ENCODE results near the gene SLC27A4. TPM values are rescaled to one million over a fixed set of nuclear protein-coding genes. Genes with fewer than 3 reads are reported as not detected.
A peak's percentile ranks its signal among the peaks of the same experiment; 100 is the strongest.

SLC27A4 gene
- total and polyA plus RNA-seq, 2 donors from 2014 or later = 29.3 to 58.7 TPM

DNA sequence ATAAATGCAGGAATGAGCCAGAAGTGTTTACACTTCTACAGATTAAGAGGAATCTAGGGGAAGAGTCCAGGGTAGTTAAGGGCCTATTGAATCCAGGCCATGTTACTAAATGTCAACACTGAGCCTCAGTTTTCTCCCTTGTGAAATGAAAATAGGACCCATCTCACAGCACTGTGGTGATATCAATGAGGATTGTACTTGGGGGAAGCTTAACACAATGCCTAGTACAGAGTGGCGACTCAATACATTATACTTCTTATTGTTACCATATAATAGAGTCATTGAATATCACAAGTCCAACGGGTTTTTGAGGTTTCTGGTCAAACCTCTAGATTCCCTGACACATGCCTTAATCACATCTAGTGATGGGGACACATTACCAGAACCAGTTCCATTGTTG, 22.7 kb upstream of the SLC27A4 start:
- Histone ChIP-seq H3K4me1 (ENCODE audit: control insufficient read depth in 2 of 3, insufficient read depth in 2 of 3, low read depth in 1 of 3, low read length in 3 of 3) (peaks cover 0 to 9% (median 7%) of the 10 kb centered on the region in 3 donors), H3K36me3 (ENCODE audit: control insufficient read depth in 2 of 3, insufficient read depth in 3 of 3, low read length in 3 of 3) (peaks cover 8 to 22% (median 13%) of the 10 kb centered on the region in 3 donors), H3K9me3 (ENCODE audit: control insufficient read depth in 2 of 3, insufficient read depth in 1 of 3, low read length in 3 of 3) (no peaks in the 10 kb centered on the region), H3K9ac (ENCODE audit: low read length in 3 of 3) (no peak overlapping the region), H3K27me3 (ENCODE audit: control insufficient read depth, insufficient read depth, low read length) (no peaks in the 10 kb centered on the region), H3K27ac (ENCODE audit: low read depth in 2 of 2, low read length in 2 of 2) (no peak overlapping the region), H3K4me3 (ENCODE audit: low read length in 3 of 3) (no peak overlapping the region)
- TF ChIP-seq, protein P1, sequence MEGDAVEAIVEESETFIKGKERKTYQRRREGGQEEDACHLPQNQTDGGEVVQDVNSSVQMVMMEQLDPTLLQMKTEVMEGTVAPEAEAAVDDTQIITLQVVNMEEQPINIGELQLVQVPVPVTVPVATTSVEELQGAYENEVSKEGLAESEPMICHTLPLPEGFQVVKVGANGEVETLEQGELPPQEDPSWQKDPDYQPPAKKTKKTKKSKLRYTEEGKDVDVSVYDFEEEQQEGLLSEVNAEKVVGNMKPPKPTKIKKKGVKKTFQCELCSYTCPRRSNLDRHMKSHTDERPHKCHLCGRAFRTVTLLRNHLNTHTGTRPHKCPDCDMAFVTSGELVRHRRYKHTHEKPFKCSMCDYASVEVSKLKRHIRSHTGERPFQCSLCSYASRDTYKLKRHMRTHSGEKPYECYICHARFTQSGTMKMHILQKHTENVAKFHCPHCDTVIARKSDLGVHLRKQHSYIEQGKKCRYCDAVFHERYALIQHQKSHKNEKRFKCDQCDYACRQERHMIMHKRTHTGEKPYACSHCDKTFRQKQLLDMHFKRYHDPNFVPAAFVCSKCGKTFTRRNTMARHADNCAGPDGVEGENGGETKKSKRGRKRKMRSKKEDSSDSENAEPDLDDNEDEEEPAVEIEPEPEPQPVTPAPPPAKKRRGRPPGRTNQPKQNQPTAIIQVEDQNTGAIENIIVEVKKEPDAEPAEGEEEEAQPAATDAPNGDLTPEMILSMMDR (IDR thresholded peaks at IDR 0.05; ENCODE audit: borderline replicate concordance, extremely low read depth, insufficient read depth) = no peak
- DNase-seq (no peak), FAIRE-seq (no peak)
- intact Hi-C loops (cut with DNase I) = no loop called here

DNA sequence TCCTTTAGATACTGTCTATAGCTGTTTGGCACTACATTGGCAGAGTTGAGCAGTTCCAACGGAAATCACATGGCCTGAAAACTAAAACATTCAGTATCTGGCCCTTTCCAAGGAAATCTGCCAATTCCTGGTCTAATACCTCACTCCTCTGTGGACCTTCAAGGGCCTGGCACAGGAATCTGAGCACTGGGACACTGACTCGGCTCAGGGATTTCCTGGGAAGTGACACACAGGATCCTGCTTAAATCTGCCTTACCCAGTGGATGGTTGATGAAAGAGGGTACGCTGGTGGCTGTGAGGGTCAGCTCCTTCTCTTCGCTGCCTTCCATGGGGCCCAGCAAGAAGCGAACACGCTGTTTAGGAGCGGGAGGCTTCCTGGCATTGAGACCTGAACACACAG, 19.0 kb upstream of the SLC27A4 start:
- Histone ChIP-seq H3K36me3 (ENCODE audit: control insufficient read depth in 2 of 3, insufficient read depth in 3 of 3, low read length in 3 of 3) (peaks cover 6 to 29% (median 17%) of the 10 kb centered on the region in 3 donors), H3K27me3 (ENCODE audit: control insufficient read depth, insufficient read depth, low read length) (no peaks in the 10 kb centered on the region), H3K27ac (ENCODE audit: low read depth in 2 of 2, low read length in 2 of 2) (no peak overlapping the region), H3K4me1 (ENCODE audit: control insufficient read depth in 2 of 3, insufficient read depth in 2 of 3, low read depth in 1 of 3, low read length in 3 of 3) (peaks cover 0 to 18% (median 11%) of the 10 kb centered on the region in 3 donors), H3K9me3 (ENCODE audit: control insufficient read depth in 2 of 3, insufficient read depth in 1 of 3, low read length in 3 of 3) (no peaks in the 10 kb centered on the region), H3K4me3 (ENCODE audit: low read length in 3 of 3) (peak overlapping the region in 2 of 3 donors; percentile 100), H3K9ac (ENCODE audit: low read length in 3 of 3) (peak overlapping the region in 2 of 3 donors; percentile 12 to 100)
- TF ChIP-seq, protein P1 (IDR thresholded peaks at IDR 0.05; ENCODE audit: borderline replicate concordance, extremely low read depth, insufficient read depth) = no peak
- FAIRE-seq (no peak), DNase-seq (no peak)
- intact Hi-C loops (cut with DNase I) = no loop called here

DNA sequence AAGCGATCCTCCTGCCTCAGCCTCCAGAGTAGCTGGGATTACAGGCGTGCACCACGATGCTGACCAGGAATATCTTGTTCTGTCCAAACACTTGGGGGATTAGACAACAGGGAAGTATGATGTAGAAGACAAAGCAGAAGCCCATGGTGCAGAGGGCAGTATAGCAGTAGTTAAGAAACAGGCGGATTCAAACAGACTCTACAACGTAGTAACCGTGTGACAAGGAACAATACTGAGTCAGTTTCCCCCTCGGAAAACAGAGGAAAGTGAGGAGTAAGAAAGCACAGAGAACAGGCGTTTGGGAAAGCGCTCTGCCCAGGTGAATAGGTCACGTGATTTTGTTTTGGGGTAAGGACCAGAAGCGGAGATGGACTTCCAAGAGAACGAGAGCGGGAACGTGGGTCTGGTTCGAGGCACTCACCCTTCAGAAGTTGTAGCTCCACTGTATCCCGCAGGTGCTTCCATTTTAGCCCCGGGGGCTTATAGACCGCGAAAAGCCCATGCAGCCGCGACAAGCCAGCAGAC, 18.4 kb upstream of the SLC27A4 start:
- peaks cover 0 to 18% (median 11%) of the 10 kb centered on the region in 3 donors for H3K4me1 ChIP-seq (ENCODE audit: control insufficient read depth in 2 of 3, insufficient read depth in 2 of 3, low read depth in 1 of 3, low read length in 3 of 3)
- peak overlapping the region in 1 of 2 donors; percentile 96 for H3K27ac ChIP-seq (ENCODE audit: low read depth in 2 of 2, low read length in 2 of 2)
- H3K9me3 ChIP-seq (ENCODE audit: control insufficient read depth in 2 of 3, insufficient read depth in 1 of 3, low read length in 3 of 3) = no peaks in the 10 kb centered on the region
- FAIRE-seq = no peak
- H3K27me3 ChIP-seq (ENCODE audit: control insufficient read depth, insufficient read depth, low read length) = no peaks in the 10 kb centered on the region
- H3K36me3 ChIP-seq (ENCODE audit: control insufficient read depth in 2 of 3, insufficient read depth in 3 of 3, low read length in 3 of 3) = peaks cover 6 to 24% (median 17%) of the 10 kb centered on the region in 3 donors
- TF ChIP-seq, protein P1 (IDR thresholded peaks at IDR 0.05; ENCODE audit: borderline replicate concordance, extremely low read depth, insufficient read depth) = no peak
- no peak for DNase-seq
- peak overlapping the region; percentile 89 to 100 (median 100) for H3K4me3 ChIP-seq (ENCODE audit: low read length in 3 of 3)
- H3K9ac ChIP-seq (ENCODE audit: low read length in 3 of 3) = peak overlapping the region; percentile 93 to 100 (median 94)
- intact Hi-C loops (cut with DNase I) = no loop called here

All from kidney (tissue), 14 donors.